IMR-90 (cell line): ENCODE measurements around the gene RAB26. TPM values are rescaled to one million over a fixed set of nuclear protein-coding genes. Genes with fewer than 3 reads are reported as not detected.

Experiments used
- ATAC-seq: fragments of 200-7000 bp; cut with Tn5 transposase; 2 replicates; pipeline ENCODE4 v1.9.1; 2020; ENCODE audit warnings: low read depth, mild to moderate bottlenecking, moderate library complexity
- BruUV-seq: library from RNA; stranded (reverse); fragments of 400-500 nt; replicated peaks from 2 replicates; lab custom pipeline; 2021; lab: Mats Ljungman, UMichigan
- CTCF ChIA-PET: fragments of 300-600 bp; formaldehyde crosslinking; extraction: SDS; loops from one replicate; lab custom pipeline; 2021; ENCODE audit warnings: antibody characterized with exemption; lab: Yijun Ruan, JAX
- POLR2A ChIA-PET: fragments of 300-600 bp; sonication (Branson Sonifier 250); formaldehyde crosslinking; loops from one replicate; lab custom pipeline; 2022; ENCODE audit warnings: antibody characterized with exemption; ENCODE audit not compliant: unreplicated experiment; lab: Charles Lee
- DNase-seq: peaks from one replicate; pipeline ENCODE4 v3.0.0; 2013
- H2AFZ ChIP-seq: replicated peaks from 2 replicates; pipeline ENCODE3; 2013; ENCODE audit warnings: low read length, mild to moderate bottlenecking; ENCODE audit not compliant: poor library complexity
- H2AK5ac ChIP-seq: 2 replicates; pipeline ENCODE4 v1.6.1; 2013; ENCODE audit warnings: low read depth, low read length, inconsistent platforms
- H2AK9ac ChIP-seq: replicated peaks from 2 replicates; pipeline ENCODE3; 2013; ENCODE audit warnings: mild to moderate bottlenecking, low read depth, low read length, moderate library complexity; ENCODE audit not compliant: poor library complexity
- H2BK120ac ChIP-seq: 2 replicates; pipeline ENCODE4 v1.6.1; 2013; ENCODE audit warnings: low read depth, low read length, inconsistent platforms
- H2BK15ac ChIP-seq: 3 replicates; pipeline ENCODE4 v1.6.1; 2013; ENCODE audit warnings: low read depth, low read length, inconsistent platforms
- H2BK20ac ChIP-seq: 2 replicates; pipeline ENCODE4 v1.6.1; 2013; ENCODE audit warnings: low read depth, mild to moderate bottlenecking, inconsistent platforms, low read length, moderate library complexity
- H2BK5ac ChIP-seq: 2 replicates; pipeline ENCODE4 v1.6.1; 2013; ENCODE audit warnings: mild to moderate bottlenecking, low read depth, low read length, inconsistent platforms; ENCODE audit not compliant: poor library complexity, severe bottlenecking
- H3K14ac ChIP-seq: replicated peaks from 2 replicates; pipeline ENCODE4 v1.6.1; 2013; ENCODE audit warnings: low read depth, low read length, inconsistent platforms
- H3K18ac ChIP-seq: 2 replicates; pipeline ENCODE4 v1.6.1; 2013; ENCODE audit warnings: low read depth, low read length, control low read depth
- H3K23ac ChIP-seq: 2 replicates; pipeline ENCODE4 v1.6.1; 2013; ENCODE audit warnings: low read depth, low read length, inconsistent platforms
- H3K27ac ChIP-seq: 2 replicates; pipeline ENCODE4 v1.5.1; 2013; ENCODE audit warnings: mild to moderate bottlenecking, control low read depth, low read length; ENCODE audit not compliant: insufficient read depth
- H3K27me3 ChIP-seq: 2 replicates; pipeline ENCODE4 v1.6.1; 2013; ENCODE audit warnings: low read length; ENCODE audit not compliant: control insufficient read depth, insufficient read depth
- H3K36me3 ChIP-seq: 2 replicates; pipeline ENCODE4 v1.6.1; 2013; ENCODE audit warnings: low read length, mixed read lengths; ENCODE audit not compliant: control insufficient read depth, insufficient read depth
- H3K4ac ChIP-seq: 2 replicates; pipeline ENCODE4 v1.6.1; 2013; ENCODE audit warnings: low read depth, low read length, inconsistent platforms
- H3K4me1 ChIP-seq: 2 replicates; pipeline ENCODE4 v1.6.1; 2013; ENCODE audit warnings: low read length, mixed read lengths; ENCODE audit not compliant: control insufficient read depth, insufficient read depth
- H3K4me2 ChIP-seq: 2 replicates; pipeline ENCODE4 v1.6.1; 2013; ENCODE audit warnings: low read depth, mild to moderate bottlenecking, control low read depth, low read length, moderate library complexity
- H3K4me3 ChIP-seq: 2 replicates; pipeline ENCODE4 v1.5.1; 2013; ENCODE audit warnings: low read depth, mild to moderate bottlenecking, control low read depth, low read length, moderate library complexity; ENCODE audit not compliant: insufficient read depth
- H3K56ac ChIP-seq: 2 replicates; pipeline ENCODE4 v1.6.1; 2013; ENCODE audit warnings: low read length, inconsistent platforms; ENCODE audit not compliant: insufficient read depth; ENCODE audit errors: extremely low read depth
- H3K79me1 ChIP-seq, 2 experiments: 2 replicates each; pipeline ENCODE4 v1.6.1; 2013; ENCODE audit warnings: low read length in 2 of 2, inconsistent platforms in 1 of 2, low read depth in 1 of 2
- H3K9ac ChIP-seq: 2 replicates; pipeline ENCODE4 v1.6.1; 2013; ENCODE audit warnings: low read depth, low read length, control low read depth
- H3K9me1 ChIP-seq: 2 replicates; pipeline ENCODE4 v1.6.1; 2013; ENCODE audit warnings: low read length, inconsistent platforms; ENCODE audit not compliant: insufficient read depth
- H3K9me3 ChIP-seq: 2 replicates; pipeline ENCODE4 v1.6.1; 2013; ENCODE audit warnings: low read length; ENCODE audit not compliant: control insufficient read depth, insufficient read depth
- H4K20me1 ChIP-seq: 2 replicates; pipeline ENCODE4 v1.6.1; 2013; ENCODE audit warnings: low read length, inconsistent platforms; ENCODE audit not compliant: insufficient read depth
- H4K5ac ChIP-seq: 2 replicates; pipeline ENCODE4 v1.6.1; 2013; ENCODE audit warnings: mild to moderate bottlenecking, low read depth, low read length, control low read depth
- H4K8ac ChIP-seq, 2 experiments: 2 replicates each; pipeline ENCODE4 v1.6.1; 2013; ENCODE audit warnings: low read depth in 2 of 2, low read length in 2 of 2, control low read depth in 1 of 2, inconsistent platforms in 1 of 2
- H4K91ac ChIP-seq: 2 replicates; pipeline ENCODE4 v1.6.1; 2013; ENCODE audit warnings: low read depth, low read length, inconsistent platforms; ENCODE audit not compliant: insufficient read depth
- CTCF ChIP-seq: conservative IDR thresholded peaks from 2 replicates; pipeline ENCODE4 v1.5.1; 2012; ENCODE audit warnings: mild to moderate bottlenecking, low read depth, low read length, improper control_type of control experiment
- POLR2A ChIP-seq: IDR thresholded peaks from 2 replicates; pipeline ENCODE4 v1.6.1; 2012; ENCODE audit warnings: mild to moderate bottlenecking, low read depth, low read length
- WGBS, 2 experiments: methylation state at CpG; one replicate each; pipeline versions ENCODE4 v1.1.5 to v1.1.7; 2013; ENCODE audit warnings: missing lambda C conversion rate in 2 of 2; ENCODE audit not compliant: insufficient read length in 1 of 2; ENCODE audit errors: extremely low coverage in 2 of 2; 5-methylcytosine and 5-hydroxymethylcytosine counted together
- dilution Hi-C: fragments of 300-500 bp; cut with HindIII; formaldehyde crosslinking; loops from one replicate; pipeline ENCODE4 v1.14.3; 2018; ENCODE audit warnings: low sequenced_read_pairs; ENCODE audit not compliant: unreplicated experiment
- in situ Hi-C: fragments of 300-500 bp; cut with MboI; formaldehyde crosslinking; loops from 3 replicates; pipeline ENCODE4 v1.14.3; 2019; ENCODE audit warnings: low sequenced_read_pairs, inconsistent platforms, mixed read lengths
- intact Hi-C: fragments of 100-400 bp; cut with micrococcal nuclease; formaldehyde crosslinking; loops from 2 replicates; pipeline ENCODE4 v1.10.0; 2022
- polyA plus RNA-seq, 3 experiments: library from polyadenylated mRNA; depleted of rRNA; stranded (reverse); fragments of >200 nt; gene quantifications; 2 replicates each; pipeline ENCODE4 v1.2.3, GENCODE V29; 2012; ENCODE audit warnings: low replicate concordance in 1 of 3
- total RNA-seq: library from RNA; depleted of rRNA; stranded (reverse); fragments of >200 nt; gene quantifications from 2 replicates; pipeline ENCODE4 v1.2.3, GENCODE V29; 2012

Gene RAB26
- total and polyA plus RNA-seq, 2 of the 4 experiments (the other 2 are of a cell fraction): 1.1 to 4.5 TPM

- no peaks in the 10 kb centered on the region; the same call in 1 of the 2 replicates for H3K27me3 ChIP-seq
- no peak overlapping the region for H3K23ac ChIP-seq
- H3K36me3 ChIP-seq: peaks cover 14% of the 10 kb centered on the region; the same call in 1 of the 2 replicates
- no peak overlapping the region for H3K9ac ChIP-seq
- H4K91ac ChIP-seq: no peak overlapping the region
- no peak overlapping the region for H2AK9ac ChIP-seq
- no peak overlapping the region for H2AFZ ChIP-seq
- H4K8ac ChIP-seq: no peak overlapping the region
- no peak overlapping the region for H3K4me2 ChIP-seq
- no peak overlapping the region for H2BK120ac ChIP-seq
- H2AK5ac ChIP-seq: no peak overlapping the region
- no peak overlapping the region for H2BK5ac ChIP-seq
- BruUV-seq: no TSS peak
- ChIA-PET POLR2A (interaction anchor here (0.6 kb wide), 1 partner anchor 33 kb away, joined by 3 read pairs; no protein-coding TSS in a partner anchor), CTCF (no interaction called here)
- in situ Hi-C loops (no loop called here), intact Hi-C loops (no loop called here), dilution Hi-C loops (no loop called here)
- H3K79me1 ChIP-seq: no peaks in the 10 kb centered on the region
- no peaks in the 10 kb centered on the region for H3K4me1 ChIP-seq
- H3K18ac ChIP-seq: no peak overlapping the region
- no peak overlapping the region for H3K14ac ChIP-seq
- H3K4me3 ChIP-seq: no peak overlapping the region
- H3K4ac ChIP-seq: no peak overlapping the region
- WGBS, 2 experiments: 91% methylated on average over 21 of the region's 46 CpGs; no CpG with 5 or more reads in 1 of the 2 experiments
- no peak overlapping the region for H3K27ac ChIP-seq
- DNase-seq: no peak
- ATAC-seq: no peak
- H2BK20ac ChIP-seq: no peak overlapping the region
- H4K20me1 ChIP-seq: peaks cover 7% of the 10 kb centered on the region; the same call in 1 of the 2 replicates
- no peaks in the 10 kb centered on the region for H3K9me3 ChIP-seq
- H3K9me1 ChIP-seq: peaks cover 3% of the 10 kb centered on the region; the same call in 1 of the 2 replicates
- no peak overlapping the region for H3K56ac ChIP-seq
- no peak for TF ChIP-seq POLR2A
- no peak for TF ChIP-seq CTCF
- no peak overlapping the region for H2BK15ac ChIP-seq
- no peak overlapping the region for H4K5ac ChIP-seq
Observed at GRCh38 chr16:2180962-2181923, 32.8 kb downstream of the RAB26 start.
